Measurements from ENCODE around the gene ZNF438.

DNA sequence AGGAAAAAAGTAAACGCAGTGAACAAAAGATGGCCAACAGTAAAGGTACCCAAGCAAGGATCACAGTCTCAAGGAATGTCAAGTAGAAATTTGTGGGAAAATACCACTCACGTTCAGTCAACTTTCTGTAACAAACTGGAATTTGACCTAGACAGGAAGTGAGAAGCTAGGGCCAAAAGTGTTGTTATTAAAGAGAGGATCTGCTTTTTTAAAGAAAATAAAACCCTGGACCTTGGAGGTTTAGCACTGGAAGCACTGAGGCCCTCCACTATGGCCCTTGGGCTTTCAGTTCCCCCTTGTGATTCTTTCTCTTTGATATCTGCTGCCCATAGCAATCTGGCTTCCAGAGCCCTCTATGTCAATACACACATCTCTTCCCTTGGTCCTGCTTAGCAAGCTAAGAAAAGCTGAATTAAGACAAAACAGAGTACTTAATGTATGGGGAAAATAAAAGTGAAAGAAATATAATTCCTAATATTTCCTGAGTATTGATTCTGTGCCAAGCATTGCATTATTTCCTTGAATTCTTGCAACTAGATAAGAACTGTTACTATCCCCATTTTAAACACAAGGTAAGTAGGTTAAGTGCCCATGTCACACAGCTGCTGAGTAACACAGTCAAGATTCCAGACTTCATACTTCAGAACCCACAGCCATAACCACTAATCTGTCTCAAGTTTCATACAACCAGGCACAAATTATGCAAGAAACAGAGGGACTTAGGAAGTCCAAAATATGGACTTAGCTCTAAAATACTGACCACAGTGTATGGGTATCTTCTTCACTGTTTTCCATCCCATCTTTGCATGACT lies 2.6 kb upstream of the ZNF438 start:
- TF ChIP-seq, protein P1, sequence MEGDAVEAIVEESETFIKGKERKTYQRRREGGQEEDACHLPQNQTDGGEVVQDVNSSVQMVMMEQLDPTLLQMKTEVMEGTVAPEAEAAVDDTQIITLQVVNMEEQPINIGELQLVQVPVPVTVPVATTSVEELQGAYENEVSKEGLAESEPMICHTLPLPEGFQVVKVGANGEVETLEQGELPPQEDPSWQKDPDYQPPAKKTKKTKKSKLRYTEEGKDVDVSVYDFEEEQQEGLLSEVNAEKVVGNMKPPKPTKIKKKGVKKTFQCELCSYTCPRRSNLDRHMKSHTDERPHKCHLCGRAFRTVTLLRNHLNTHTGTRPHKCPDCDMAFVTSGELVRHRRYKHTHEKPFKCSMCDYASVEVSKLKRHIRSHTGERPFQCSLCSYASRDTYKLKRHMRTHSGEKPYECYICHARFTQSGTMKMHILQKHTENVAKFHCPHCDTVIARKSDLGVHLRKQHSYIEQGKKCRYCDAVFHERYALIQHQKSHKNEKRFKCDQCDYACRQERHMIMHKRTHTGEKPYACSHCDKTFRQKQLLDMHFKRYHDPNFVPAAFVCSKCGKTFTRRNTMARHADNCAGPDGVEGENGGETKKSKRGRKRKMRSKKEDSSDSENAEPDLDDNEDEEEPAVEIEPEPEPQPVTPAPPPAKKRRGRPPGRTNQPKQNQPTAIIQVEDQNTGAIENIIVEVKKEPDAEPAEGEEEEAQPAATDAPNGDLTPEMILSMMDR (IDR thresholded peaks at IDR 0.05; ENCODE audit: borderline replicate concordance, extremely low read depth, low read length, poor library complexity, severe bottlenecking): no peak
- no peak for TF ChIP-seq EZH2 (IDR thresholded peaks at IDR 0.05; ENCODE audit: borderline replicate concordance, low read depth, low read length, severe bottlenecking)
